DND-41 (cell line): Measurements from ENCODE around the gene TIRAP.

ENCODE experiments used
- CTCF ChIP-seq: IDR thresholded peaks from 2 replicates; pipeline ENCODE4 v1.5.1; 2012; ENCODE audit warnings: borderline replicate concordance, low read length, moderate library complexity, mild to moderate bottlenecking; ENCODE audit not compliant: poor library complexity, severe bottlenecking; ENCODE audit errors: extremely low read depth
- EZH2 ChIP-seq: IDR thresholded peaks from 3 replicates; pipeline ENCODE4 v1.6.1; 2012; ENCODE audit warnings: borderline replicate concordance, low read depth, mild to moderate bottlenecking, moderate library complexity, low read length, inconsistent platforms; ENCODE audit not compliant: severe bottlenecking

GRCh38 chr11:126265811-126266210 lies 17.1 kb upstream of the TIRAP start:
- TF ChIP-seq CTCF (peak; percentile 41), EZH2 (no peak)
